NCI-H2227 treated with DMSO at 0.1 percent for 48 hours (cell line): ENCODE results near the gene SELENOT.

Experiments
- DNase-seq: peaks from one replicate; lab custom pipeline; 2025; lab: John Stamatoyannopoulos, UW

Gene SELENOT

GRCh38 chr3:150662410-150663200, 59.5 kb downstream of the SELENOT start:
- no peak for DNase-seq

DNA sequence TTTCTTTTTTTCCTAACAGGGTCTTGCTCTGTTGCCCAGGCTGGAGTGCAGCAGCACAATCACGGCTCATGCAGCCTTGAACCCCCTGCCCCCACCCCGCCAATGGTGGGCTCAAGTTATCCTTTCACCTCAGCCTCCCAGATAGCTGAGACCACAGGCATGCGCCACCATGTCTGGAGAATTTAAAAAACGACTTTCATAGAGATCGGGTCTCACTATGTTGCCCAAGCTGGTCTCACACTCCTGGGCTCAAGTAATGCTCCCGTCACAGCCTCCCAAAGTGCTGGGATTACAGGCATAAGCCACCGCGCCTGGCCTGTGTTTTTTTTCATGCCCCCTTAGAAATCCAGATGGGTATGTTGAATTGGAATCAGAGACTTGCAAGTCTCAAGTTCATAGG, 60.3 kb downstream of the SELENOT start:
- DNase-seq: no peak

DNA sequence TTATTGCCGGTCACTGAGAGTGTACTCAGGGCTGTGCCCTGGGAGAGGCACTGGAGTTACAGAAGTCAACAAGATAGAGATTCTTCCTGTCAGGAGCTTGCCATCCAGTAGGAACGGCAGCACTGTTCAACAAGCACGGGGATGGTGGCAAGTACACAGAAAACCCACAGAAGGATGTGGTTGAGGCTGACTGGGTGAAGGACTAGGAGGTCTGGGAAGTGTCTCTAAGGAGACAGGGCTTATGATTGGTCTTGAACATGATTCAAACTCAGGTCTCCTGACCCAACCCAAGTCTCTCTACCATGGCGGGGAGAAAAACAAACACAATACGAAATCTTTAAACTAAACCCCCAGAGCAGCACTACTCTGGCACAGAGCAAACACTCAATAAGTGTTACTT, 63.0 kb downstream of the SELENOT start:
- no peak for DNase-seq

GRCh38 chr3:150673966-150674365, 70.8 kb downstream of the SELENOT start:
- DNase-seq: no peak

GRCh38 chr3:150675587-150675986, 72.5 kb downstream of the SELENOT start:
- DNase-seq: no peak
